Measurements from ENCODE around the gene SLC6A17.

Gene SLC6A17

DNA sequence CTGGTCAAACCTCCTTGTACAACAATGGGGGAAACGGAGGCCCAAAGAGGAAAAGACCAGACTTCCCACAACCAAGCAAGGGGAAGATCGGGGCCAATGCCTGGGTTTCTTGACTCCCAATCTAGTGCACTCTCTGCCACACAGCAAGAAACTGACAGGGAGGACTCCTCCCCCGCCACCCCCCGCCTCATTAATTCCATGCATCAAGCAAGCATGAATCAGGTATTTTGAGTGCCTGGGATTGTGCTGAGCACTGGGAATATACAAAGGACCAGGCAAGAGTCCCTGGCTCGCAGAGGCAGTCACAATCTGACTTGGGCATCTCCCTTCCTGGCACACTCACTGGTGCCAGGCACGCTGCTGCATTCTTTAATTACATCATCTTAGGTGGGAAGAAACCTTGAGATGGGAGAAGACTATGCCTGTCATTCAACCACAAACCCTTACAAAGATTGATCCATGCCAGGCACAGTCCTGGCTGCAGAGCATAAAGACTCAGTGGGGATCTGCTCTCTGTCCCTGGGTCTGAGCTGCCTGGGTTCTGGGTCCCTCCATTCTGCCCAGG, 55.4 kb downstream of the SLC6A17 start:
- no peak for DNase-seq

DNA sequence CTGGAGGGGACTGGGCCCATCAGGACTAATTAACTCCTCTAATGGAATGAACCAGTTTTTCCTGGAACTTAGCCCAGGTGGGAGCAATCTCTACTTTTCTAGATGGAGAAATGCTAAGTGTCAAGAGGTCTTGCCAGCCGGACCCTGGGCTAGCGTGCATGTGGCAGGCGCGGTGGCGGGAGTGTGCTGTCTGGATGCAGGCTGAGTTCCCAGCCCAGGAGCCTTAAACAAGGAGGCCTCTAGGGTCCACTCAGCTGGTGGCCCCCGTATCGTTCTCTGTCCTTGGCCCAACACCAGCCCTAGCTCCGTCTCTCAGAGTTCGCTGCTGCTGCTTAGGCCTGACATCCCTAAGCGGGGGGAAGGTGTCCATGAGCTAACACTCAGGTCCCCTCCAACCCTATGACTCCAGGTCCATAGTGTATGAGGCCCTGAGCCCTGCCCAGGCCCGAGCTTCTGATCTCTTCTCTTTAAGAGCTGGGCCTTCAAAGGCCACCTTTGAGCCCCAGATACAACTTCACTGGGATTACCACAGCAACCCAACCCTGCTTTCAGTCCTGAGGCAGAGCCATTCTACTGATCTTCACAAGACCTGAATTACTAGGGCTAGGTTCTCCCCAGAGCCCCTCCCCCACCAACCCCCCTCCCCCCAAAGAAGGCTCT, 56.1 kb downstream of the SLC6A17 start:
- no peak for DNase-seq

DNA sequence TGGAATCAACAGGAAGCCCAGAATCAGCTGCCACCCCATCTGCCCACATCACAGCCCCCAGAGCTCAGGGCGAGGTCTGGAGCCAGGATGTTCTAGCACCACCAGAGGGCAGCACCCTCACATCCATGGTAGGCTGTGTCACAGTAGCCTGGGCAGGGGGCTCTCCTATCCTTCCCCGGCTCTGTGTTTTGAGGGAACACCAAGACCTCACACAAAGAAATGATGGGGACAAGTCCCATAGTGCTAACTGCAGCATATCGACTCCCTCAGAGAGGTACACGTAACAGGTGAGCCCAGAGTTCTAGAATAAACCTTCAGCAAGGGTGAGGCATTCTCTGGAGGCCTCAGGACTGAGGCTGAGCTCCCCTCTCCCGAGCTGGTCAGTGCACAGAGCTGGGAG, 57.5 kb downstream of the SLC6A17 start:
- peak; percentile 79 for DNase-seq

DNA sequence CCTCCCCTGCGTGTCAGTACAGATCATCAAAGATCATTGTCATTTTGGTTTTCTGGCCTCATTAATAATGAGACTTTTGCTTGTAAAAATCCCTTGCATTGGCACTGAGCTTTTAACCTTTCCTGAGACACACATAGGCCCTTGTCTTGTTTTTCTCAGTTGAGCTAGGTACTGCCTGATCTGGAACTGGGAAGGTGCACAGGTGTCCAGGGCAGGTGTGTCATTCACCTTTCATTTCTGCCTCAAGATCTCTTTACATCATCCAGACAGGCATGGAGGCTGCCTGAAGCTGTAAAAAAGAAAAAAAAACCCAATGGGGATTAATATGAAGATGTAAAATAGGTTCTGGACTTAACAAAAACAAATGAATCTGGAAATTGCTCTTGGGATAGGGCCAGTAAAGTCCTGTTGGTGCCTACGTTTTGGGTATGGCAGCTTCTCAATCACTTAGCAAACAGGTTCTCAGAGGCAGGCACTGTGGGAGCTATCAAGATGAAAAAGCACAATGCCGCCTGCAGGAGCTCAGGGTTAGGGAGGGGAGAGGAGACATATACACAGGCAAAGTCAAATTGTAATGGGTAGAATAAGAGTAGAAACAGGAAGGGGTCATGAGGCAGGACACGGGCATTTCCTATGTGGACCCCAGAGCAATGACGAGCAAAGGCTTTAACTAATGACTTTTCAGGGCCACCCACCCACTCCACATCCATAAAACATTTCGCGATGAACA, 58.8 kb downstream of the SLC6A17 start:
- DNase-seq = no peak

DNA sequence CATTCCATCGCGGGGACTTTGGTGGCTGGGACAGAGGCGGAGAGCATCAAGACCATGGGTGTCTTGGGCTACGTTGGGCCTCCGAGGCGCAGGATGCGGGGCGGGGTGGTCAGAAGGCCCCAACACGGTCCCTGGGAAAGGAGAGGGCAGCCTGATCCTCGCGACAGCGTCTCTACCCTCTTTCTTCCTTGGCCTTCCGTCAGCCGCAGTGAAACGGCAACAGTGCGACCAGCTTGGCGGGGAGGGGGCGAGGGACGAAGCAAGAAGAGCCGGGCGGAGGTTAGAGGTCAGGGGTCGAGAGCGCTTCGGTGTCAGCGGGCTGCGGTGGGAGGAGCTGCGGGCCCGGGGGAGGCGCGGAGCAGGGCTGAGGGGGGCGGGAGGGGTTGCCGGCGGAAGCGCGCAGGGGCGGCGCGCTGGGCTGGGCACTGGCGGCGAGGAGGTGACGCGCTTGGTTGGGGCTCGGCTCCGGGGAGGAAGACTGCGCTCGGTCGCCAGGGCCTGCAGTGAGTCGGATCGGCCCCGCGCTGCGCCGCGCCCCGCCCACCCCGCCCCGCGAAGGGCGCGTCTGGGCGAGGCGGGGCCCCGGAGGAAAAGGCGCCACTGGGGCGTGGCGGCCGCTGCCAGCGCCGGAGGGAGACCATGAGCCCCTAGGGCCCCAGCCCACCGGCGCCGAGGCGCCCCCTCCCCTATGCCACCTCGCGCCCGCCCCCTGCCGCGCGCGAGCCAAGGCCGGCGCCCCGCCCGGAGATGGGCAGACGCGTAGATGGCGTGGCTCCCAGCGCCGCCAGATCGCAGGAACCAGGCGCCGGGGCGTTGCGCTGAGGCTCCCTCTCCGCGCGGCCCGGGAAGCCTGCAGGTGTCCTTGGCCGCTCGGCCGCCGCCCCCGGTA, 59.7 kb downstream of the SLC6A17 start, which contains the start of gene KCNC4:
Gene KCNC4 (plus strand): TSS at position 600 of the 889 bp plus-strand sequence. CDS start 1,186 bp downstream, outside the sequence.
- peak; percentile 95 for DNase-seq

DNA sequence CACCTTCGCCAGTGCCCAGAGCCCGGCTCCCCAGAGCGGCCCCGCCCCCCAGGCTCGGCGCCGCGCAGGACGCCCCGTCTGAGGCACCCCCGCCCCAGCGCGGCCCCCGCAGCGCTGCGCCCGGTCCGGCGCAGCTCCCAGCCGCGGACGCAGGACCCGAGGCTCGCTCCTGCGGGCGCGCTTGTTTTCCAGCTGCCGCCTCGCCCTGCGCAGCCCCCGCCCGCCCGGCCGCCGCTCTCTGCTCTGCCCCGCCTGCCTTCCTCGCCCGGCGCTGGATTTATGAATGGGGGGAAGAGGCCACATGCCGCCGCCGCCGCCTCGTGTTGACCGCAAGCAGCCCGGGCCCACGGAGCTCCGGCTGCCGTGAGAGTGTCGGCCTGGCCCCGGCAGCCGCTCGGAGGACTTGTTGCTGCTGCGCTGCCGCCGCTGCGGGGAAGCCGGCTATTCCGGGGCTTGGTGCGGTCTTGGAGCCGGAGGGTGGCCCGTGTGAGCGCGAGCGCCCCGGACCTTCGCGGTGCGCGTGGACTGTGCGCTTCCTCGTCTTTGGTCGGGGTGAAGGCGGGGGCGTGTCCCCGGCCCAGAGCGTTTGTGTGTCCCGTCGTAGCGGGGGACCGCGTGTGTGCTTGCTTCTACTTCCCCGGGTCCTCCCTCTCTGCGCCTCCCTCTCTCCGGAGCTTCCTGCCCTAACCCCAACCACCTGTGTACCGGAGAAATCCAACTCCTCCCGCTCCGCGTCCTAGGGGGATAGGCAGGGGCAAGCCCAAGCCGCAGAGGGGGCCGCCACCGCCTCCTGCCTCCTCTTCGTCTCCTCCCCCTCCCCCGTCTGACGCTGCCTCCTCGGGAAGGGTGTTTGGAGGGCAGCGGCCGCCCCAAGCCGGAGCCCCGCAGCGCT, 60.6 kb downstream of the SLC6A17 start:
- DNase-seq = peak; percentile 70

DNA sequence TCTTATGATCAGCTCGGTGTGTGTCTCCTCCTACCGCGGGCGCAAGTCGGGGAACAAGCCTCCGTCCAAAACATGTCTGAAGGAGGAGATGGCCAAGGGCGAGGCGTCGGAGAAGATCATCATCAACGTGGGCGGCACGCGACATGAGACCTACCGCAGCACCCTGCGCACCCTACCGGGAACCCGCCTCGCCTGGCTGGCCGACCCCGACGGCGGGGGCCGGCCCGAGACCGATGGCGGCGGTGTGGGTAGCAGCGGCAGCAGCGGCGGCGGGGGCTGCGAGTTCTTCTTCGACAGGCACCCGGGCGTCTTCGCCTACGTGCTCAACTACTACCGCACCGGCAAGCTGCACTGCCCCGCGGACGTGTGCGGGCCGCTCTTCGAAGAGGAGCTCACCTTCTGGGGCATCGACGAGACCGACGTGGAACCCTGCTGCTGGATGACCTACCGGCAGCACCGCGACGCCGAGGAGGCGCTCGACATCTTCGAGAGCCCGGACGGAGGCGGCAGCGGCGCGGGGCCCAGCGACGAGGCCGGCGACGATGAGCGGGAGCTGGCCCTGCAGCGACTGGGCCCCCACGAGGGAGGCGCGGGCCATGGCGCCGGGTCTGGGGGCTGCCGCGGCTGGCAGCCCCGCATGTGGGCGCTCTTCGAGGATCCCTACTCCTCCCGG, 61.3 kb downstream of the SLC6A17 start:
- no peak for DNase-seq

DNA sequence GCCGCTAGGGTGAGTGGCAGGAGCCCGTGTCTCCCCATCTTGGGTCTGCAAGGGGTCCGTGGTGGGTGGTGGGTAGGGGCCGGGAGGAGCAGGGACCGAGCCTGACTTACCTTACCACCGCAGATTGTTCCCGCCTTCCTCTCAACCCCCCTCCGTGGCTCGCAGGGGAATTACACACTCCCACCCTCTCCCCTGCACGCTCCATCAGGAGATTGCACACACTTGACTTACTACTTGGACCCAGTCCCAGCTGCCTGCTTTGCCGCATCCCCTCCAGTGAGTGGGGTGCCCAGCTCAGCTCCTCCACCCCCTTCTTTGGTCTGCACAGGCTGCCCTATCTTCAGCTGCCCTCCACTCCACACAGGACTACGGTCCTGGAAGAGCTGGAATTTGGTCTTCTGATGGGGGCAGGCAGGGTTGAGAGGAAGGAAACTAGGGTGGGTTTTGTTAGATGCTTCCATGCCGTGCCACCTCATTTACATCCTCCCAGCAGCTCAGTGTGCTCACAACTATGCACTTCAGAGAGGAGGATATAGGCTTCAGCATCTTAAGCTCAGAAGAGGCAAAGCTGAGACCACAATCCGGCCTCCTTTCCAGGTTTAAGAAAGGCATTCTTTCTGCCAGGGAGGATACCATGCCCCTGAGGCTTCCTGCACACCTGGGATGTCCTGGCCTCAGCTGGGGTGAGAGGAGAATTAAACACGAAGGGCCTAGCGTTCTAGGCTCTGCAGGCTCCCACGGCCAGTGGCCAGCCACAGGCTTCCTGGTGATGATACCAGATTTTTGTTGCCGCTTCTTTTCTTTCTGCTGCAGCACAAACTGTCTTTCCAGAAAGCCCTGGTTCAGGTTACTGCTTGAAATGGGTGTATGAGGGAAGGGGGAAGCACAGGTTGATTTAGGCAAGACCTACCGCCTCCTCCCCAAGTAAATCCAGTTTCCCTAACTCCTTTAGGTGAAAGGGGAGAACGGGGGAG, 62.2 kb downstream of the SLC6A17 start:
- peak; percentile 24 for DNase-seq

DNA sequence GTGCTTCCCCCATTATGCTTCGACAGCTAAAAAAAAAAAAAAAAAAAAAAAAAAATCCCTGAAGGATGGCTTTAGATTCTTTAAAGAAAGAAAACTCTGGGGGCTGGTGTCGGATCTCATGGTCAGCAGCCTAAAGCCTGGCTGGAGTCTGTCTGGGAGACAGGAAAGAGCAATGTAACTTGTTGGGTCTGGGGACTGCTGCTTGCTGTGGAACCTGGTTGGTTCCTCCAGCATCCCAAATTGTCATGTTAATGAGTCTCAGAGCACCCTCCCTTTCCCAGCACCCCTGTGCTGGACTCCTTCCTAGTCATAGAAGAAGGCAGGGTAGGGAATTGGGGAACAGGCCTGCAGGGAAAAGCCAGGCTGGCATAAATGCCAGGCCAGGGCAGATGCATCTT, 62.8 kb downstream of the SLC6A17 start:
- no peak for DNase-seq

DNA sequence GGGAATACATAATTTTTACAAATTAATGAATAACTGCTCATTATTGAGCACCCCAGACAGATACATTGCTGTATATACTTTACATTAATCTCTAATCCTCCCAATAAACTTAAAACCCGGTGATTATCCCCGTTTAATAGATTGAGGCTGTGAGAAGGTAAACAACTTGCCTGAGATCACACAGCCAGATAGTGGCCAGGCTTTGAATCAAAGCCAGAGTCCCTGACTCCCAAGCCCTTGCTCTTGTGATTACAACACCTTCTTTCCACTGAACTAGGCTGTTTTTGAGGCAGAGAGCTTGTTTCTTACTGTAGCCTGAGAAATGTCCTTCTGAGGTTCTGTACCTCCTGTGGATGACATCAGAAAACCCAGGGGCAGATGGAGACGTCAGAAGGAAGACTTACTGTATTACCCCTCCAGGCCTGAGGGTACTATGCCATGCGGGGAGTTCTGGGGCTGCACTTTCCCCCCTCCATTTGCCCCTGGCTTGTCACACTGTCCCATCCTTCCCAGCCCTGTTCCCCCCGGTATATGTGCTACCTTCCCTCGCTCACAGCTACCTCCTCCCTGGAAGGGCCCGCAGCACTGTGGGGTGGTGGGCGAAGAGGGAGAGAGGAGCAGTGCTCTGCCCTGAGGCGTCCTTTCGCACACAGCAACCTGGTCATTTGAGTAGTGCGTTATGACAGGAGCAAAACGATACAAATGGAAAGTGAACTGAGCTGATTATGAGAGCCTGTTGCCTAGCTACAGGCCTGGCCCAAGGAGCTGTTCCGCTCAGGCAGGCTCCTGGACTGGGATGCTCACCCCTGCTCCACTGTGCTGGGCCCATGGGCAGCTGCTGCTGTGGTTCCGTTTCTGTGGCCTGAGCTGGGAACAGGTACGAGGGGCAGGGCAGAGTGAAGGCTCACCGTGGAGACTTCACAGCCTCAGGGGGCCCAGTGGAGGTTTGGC, 64.4 kb downstream of the SLC6A17 start:
- peak; percentile 52 for DNase-seq

DNA sequence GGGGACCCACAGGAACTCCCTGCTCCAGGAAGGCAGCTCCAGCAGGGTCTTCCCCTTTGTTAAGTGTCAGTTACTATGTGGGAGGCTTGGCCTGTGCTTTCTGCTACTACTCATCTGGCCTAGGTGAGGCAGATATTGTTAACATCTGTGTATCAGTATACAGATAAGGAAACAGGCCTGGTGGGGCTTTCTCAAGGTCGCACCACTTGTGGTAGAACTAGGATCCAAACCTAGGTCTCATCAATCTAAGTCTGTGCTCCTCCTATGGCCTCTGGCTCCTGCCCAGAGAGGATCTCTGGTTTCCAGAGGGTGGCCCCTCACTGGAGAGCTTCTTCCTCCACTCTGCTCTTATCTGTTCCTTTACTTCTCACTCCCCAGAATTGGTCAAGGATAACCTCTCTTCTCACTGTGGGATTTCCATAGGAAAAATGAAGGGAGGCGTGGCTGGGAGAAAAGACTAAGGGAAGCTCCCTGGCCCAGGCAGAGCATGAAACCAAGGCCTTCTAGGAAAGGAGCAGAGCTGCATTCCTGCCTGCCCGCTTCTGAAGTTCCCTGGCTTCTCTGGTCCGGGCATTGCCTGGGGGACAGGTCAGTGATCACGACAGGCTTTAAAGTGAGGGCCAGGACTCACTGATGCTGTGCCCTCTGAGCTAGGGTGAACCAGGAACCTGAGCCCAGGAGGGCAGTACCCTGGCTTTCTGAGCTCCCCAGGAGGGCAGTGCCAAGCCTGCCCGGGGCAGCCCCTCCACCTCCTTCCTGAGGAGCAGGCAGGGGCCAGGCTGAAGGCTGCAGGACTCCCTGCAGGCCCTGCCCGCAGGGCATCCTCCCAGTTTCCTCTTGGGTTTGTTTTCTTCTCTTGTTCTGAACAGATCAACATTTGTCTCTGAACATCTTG, 65.6 kb downstream of the SLC6A17 start:
- DNase-seq = peak; percentile 20

DNA sequence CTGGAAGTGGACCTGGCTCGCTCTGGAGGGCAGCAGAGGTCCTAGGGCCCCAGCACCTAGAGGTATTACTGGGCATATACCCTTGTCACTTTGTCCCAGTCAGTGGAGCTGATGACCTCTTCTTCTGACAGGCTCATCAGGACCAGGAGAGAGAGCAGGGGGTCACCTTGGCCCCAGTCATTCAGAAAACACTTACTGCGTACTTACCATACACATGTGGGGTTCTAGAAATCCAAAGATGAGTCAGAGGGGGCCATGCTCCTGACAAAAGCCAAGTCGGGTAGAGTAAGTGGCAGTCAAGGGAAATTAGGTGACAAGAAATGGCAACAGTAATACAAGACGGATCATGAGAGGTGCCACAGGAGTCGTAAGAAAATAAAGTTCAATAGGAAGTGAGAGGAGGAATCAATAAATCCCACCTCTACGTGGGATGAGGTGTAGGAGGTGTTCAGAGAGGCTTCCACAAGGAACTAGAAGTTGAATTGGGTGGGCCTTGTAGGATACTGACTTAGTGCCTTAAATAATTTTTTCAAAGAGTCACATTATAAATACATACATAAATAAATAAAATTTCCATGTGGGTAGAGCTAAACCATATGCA, 66.7 kb downstream of the SLC6A17 start:
- DNase-seq = peak; percentile 78

DNA sequence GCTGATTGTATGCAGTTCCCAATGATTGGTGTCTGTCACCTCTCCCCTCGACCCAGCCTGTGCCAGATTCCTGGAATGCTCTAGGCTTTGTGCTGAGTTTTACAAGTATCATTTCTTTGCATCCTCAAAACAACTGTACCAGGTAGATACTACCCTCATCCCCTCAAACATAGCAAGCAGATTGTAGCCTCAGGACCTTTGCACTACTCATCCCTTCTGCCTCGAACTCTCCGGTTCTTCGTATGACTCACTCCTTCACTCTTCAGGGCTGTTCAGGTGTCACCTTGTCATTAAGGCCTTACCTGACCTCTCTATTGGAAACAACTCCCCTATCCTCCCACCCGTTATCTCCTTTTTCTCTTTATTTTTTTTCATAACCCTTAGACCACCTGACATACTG, 67.8 kb downstream of the SLC6A17 start:
- no peak for DNase-seq

DNA sequence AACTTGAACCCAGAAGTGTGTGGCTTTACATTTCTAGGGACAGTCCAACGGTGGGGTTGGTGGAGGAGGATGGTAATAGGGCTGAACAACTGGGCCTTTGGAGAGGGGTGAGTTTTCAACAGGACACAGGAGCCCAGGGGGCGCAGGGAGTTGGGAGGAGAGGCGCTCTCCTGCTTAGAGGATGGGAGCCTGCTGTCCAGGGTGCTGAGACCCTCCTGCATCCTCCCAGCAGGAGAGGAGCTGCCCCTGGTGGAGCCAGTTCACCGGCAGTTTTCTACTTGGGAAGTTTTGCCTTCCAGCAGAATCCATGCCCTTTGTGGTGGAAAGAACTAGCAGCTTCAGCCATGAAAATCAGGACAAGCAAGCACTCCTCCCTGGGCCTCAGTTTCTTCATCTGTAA, 68.4 kb downstream of the SLC6A17 start:
- no peak for DNase-seq

DNA sequence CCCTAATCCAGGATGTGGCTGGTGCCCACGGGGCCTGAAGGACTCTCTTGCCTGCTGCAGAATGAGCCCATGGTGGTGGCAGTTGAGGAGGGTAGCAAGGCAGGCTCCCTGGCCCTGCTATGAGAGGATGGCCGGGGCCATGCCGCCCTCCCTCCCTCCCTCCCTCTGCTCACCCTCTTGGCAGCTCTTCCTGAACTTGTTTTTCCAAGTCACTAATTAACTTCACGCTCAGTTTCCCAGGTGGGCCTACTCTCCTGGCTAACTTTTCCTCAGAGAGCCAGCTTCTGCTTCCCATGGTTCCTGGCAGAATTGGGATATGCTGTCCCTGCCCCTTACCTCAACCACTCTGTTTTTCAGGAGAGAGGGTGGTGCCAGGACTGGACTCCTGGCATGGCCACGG, 70.0 kb downstream of the SLC6A17 start:
- no peak for DNase-seq

DNA sequence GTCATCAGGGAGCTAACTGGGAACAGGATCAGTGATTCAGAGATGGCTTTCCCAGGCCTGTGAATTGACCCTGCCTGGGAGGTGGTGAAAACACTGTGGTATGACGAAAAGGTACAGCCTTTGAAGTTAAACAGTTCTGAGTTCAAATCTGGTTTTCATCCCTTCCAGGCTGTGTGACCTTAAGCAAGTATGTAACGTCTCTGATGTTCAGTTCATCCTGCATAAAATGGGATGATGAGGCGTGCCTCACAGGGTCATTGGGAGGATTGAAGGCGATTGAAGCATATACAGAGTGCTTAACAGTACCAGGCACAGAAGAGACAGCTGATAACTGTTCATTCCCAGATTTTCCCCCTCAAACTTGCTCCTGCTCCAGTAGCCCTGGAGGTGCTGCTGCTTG, 70.8 kb downstream of the SLC6A17 start:
- DNase-seq = no peak

DNA sequence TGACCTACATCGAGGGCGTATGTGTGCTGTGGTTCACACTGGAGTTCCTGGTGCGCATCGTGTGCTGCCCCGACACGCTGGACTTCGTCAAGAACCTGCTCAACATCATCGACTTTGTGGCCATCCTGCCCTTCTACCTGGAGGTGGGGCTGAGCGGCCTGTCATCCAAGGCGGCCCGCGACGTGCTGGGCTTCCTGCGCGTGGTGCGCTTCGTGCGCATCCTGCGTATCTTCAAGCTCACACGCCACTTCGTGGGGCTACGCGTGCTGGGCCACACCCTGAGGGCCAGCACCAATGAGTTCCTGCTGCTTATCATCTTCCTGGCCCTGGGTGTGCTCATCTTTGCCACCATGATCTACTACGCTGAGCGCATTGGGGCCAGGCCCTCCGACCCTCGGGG, 72.8 kb downstream of the SLC6A17 start:
- DNase-seq = no peak

DNA sequence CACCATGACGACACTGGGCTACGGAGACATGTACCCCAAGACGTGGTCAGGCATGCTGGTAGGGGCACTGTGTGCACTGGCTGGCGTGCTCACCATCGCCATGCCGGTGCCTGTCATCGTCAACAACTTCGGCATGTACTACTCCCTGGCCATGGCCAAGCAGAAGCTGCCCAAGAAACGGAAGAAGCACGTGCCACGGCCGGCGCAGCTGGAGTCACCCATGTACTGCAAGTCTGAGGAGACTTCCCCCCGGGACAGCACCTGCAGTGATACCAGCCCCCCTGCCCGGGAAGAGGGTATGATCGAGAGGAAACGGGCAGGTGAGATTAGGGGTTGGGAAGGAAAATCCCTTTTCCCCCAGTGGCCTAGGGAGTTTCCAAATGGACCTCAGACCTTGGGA, 73.3 kb downstream of the SLC6A17 start:
- no peak for DNase-seq
